Measurements from ENCODE around the gene AUTS2. TPM values are rescaled to one million over a fixed set of nuclear protein-coding genes. Genes with fewer than 3 reads are reported as not detected.

The AUTS2 gene
- total RNA-seq, 1 experiment from 2014 or later, result 42.1 TPM

GRCh38 chr7:70577078-70577477 is 978.8 kb downstream of the AUTS2 start:
- Histone ChIP-seq H3K4me1 (ENCODE audit: insufficient read depth, low read length, poor library complexity, severe bottlenecking) (peaks cover 15% of the 10 kb centered on the region), H3K36me3 (ENCODE audit: insufficient read depth, low read length, poor library complexity, severe bottlenecking) (no peaks in the 10 kb centered on the region), H3K9me3 (ENCODE audit: low read depth, low read length, poor library complexity, severe bottlenecking) (no peaks in the 10 kb centered on the region), H3K27me3 (replicated peaks; ENCODE audit: insufficient read depth, low read depth, low read length, poor library complexity) (peaks cover 19% of the 10 kb centered on the region), H3K27ac (ENCODE audit: low read depth, low read length, poor library complexity, severe bottlenecking) (no peak overlapping the region), H3K4me3 (ENCODE audit: low read depth, low read length, poor library complexity, severe bottlenecking) (no peak overlapping the region)
- ChIA-PET CTCF (no interaction called here), POLR2A (ENCODE audit: low non-redundant PET) (no interaction called here)
- BruUV-seq (replicated peaks), result no TSS peak
- TF ChIP-seq EZH2 (IDR thresholded peaks at IDR 0.05; ENCODE audit: borderline replicate concordance, low read depth, low read length, poor library complexity, severe bottlenecking) (no peak), CTCF (conservative IDR thresholded peaks at IDR 0.05; ENCODE audit: low read depth, low read length) (no peak)
- DNase-seq (ENCODE audit: low spot score), result no peak
- intact Hi-C loops (cut with micrococcal nuclease; ENCODE audit: unreplicated experiment), result no loop called here

- no TSS peak for BruUV-seq (replicated peaks)
- no peaks in the 10 kb centered on the region for H3K36me3 ChIP-seq (ENCODE audit: insufficient read depth, low read length, poor library complexity, severe bottlenecking)
- POLR2A ChIA-PET (ENCODE audit: low non-redundant PET), result no interaction called here
- H3K27ac ChIP-seq (ENCODE audit: low read depth, low read length, poor library complexity, severe bottlenecking), result no peak overlapping the region
- no peak for TF ChIP-seq EZH2 (IDR thresholded peaks at IDR 0.05; ENCODE audit: borderline replicate concordance, low read depth, low read length, poor library complexity, severe bottlenecking)
- no peak for TF ChIP-seq CTCF (conservative IDR thresholded peaks at IDR 0.05; ENCODE audit: low read depth, low read length)
- no peak overlapping the region for H3K4me3 ChIP-seq (ENCODE audit: low read depth, low read length, poor library complexity, severe bottlenecking)
- H3K27me3 ChIP-seq (replicated peaks; ENCODE audit: insufficient read depth, low read depth, low read length, poor library complexity), result peaks cover 19% of the 10 kb centered on the region
- CTCF ChIA-PET, result no interaction called here
- intact Hi-C loops (cut with micrococcal nuclease; ENCODE audit: unreplicated experiment), result no loop called here
- H3K9me3 ChIP-seq (ENCODE audit: low read depth, low read length, poor library complexity, severe bottlenecking), result no peaks in the 10 kb centered on the region
- H3K4me1 ChIP-seq (ENCODE audit: insufficient read depth, low read length, poor library complexity, severe bottlenecking), result peaks cover 16% of the 10 kb centered on the region
- no peak for DNase-seq (ENCODE audit: low spot score)
These were observed 979.9 kb downstream of the AUTS2 start for GRCh38 chr7:70578131-70578530.

DNA sequence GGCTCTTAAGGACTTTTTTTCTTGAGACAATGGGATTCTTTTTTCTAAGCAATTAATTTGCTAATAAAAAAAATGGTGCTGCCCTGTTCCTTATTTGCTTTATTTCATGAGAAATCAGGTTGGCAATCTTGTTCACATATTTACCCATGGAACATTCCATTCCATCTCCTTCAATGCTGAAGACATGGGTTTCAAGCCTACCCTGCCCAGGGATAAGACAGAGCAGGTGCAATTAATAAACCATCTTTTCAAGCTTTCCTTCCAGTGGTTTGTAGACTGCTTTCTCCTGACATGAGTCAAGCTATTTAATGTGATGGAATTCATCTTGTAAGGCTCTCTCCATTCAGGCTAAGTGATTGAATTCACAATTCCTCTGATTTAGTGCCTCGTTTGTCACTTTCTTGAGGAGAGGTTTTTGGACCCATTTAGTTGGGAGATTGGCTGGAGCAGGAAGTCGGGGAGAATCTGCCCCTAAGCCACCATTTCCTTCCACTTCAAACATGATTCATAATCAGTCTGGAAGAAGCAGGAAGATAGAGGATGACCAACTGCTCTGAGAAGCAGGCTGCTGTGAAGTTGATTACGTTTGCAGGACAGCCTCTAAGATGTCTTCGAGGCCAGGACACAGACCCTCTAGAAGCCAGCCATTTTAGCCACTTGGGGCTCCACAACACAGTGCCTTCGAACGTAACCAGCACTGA is 981.3 kb downstream of the AUTS2 start:
- no peaks in the 10 kb centered on the region for H3K36me3 ChIP-seq (ENCODE audit: insufficient read depth, low read length, poor library complexity, severe bottlenecking)
- intact Hi-C loops (cut with micrococcal nuclease; ENCODE audit: unreplicated experiment), result no loop called here
- H3K9me3 ChIP-seq (ENCODE audit: low read depth, low read length, poor library complexity, severe bottlenecking), result no peaks in the 10 kb centered on the region
- no peak overlapping the region for H3K27ac ChIP-seq (ENCODE audit: low read depth, low read length, poor library complexity, severe bottlenecking)
- no TSS peak for BruUV-seq (replicated peaks)
- no peak overlapping the region for H3K4me3 ChIP-seq (ENCODE audit: low read depth, low read length, poor library complexity, severe bottlenecking)
- TF ChIP-seq EZH2 (IDR thresholded peaks at IDR 0.05; ENCODE audit: borderline replicate concordance, low read depth, low read length, poor library complexity, severe bottlenecking), result no peak
- H3K4me1 ChIP-seq (ENCODE audit: insufficient read depth, low read length, poor library complexity, severe bottlenecking), result peaks cover 17% of the 10 kb centered on the region
- peaks cover 19% of the 10 kb centered on the region for H3K27me3 ChIP-seq (replicated peaks; ENCODE audit: insufficient read depth, low read depth, low read length, poor library complexity)
- ChIA-PET CTCF (no interaction called here), POLR2A (ENCODE audit: low non-redundant PET) (no interaction called here)
- no peak for DNase-seq (ENCODE audit: low spot score)

- Histone ChIP-seq H3K9me3 (ENCODE audit: low read depth, low read length, poor library complexity, severe bottlenecking) (no peaks in the 10 kb centered on the region), H3K4me1 (ENCODE audit: insufficient read depth, low read length, poor library complexity, severe bottlenecking) (peaks cover 14% of the 10 kb centered on the region), H3K36me3 (ENCODE audit: insufficient read depth, low read length, poor library complexity, severe bottlenecking) (no peaks in the 10 kb centered on the region), H3K27me3 (replicated peaks; ENCODE audit: insufficient read depth, low read depth, low read length, poor library complexity) (peaks cover 19% of the 10 kb centered on the region), H3K27ac (ENCODE audit: low read depth, low read length, poor library complexity, severe bottlenecking) (no peak overlapping the region), H3K4me3 (ENCODE audit: low read depth, low read length, poor library complexity, severe bottlenecking) (no peak overlapping the region)
- POLR2A ChIA-PET (ENCODE audit: low non-redundant PET), result no interaction called here
- DNase-seq (ENCODE audit: low spot score), result no peak
- no TSS peak for BruUV-seq (replicated peaks)
- CTCF ChIA-PET, result no interaction called here
- TF ChIP-seq CTCF (conservative IDR thresholded peaks at IDR 0.05; ENCODE audit: low read depth, low read length) (no peak), EZH2 (IDR thresholded peaks at IDR 0.05; ENCODE audit: borderline replicate concordance, low read depth, low read length, poor library complexity, severe bottlenecking) (no peak)
- intact Hi-C loops (cut with micrococcal nuclease; ENCODE audit: unreplicated experiment), result no loop called here
These were observed 981.9 kb downstream of the AUTS2 start for GRCh38 chr7:70580161-70580560.

Data from A673 (cell line).